Measurements from ENCODE around the gene ACACA.

The ACACA gene

GRCh38 chr17:37440424-37440823 is 33.8 kb upstream of the ACACA start (continued):
- TF ChIP-seq PRDM2 (tag by site-specific recombination; IDR thresholded peaks at IDR 0.05; ENCODE audit: borderline replicate concordance) (no peak), SALL2 (tag by site-specific recombination; IDR thresholded peaks at IDR 0.05; ENCODE audit: borderline replicate concordance) (no peak)

GRCh38 chr17:37438141-37438540 is 31.5 kb upstream of the ACACA start:
- H3K27ac ChIP-seq (ENCODE audit: extremely low read depth, low read depth, low read length): no peak overlapping the region
- H3K4me1 ChIP-seq (ENCODE audit: control insufficient read depth, insufficient read depth, low read length): no peaks in the 10 kb centered on the region
- POLR2A ChIA-PET: no interaction called here
- CTCF ChIA-PET: interaction anchor here (0.6 to 2.6 kb wide), 13 partner anchors 8 to 280 kb away, joined by 3 to 17 read pairs (median 5); no protein-coding TSS in a partner anchor
- H3K4me3 ChIP-seq (ENCODE audit: low read depth, low read length): no peak overlapping the region
- H3K9me3 ChIP-seq (ENCODE audit: control insufficient read depth, insufficient read depth, low read depth, low read length): no peaks in the 10 kb centered on the region
- TF ChIP-seq ZBTB17 (tag by site-specific recombination; IDR thresholded peaks at IDR 0.05) (0 out of 2 replicates have a peak, but pooled peaks have one; percentile 1), ELK4 (IDR thresholded peaks at IDR 0.05; ENCODE audit: borderline replicate concordance, low read depth, low read length) (no peak)
- peaks cover 69 to 76% of the 10 kb centered on the region in 2 experiments for H3K36me3 ChIP-seq (ENCODE audit: control insufficient read depth in 2 of 2, insufficient read depth in 1 of 2, low read length in 2 of 2)

GRCh38 chr17:37432671-37433070 is 26.0 kb upstream of the ACACA start:
- H3K9me3 ChIP-seq (ENCODE audit: control insufficient read depth, insufficient read depth, low read depth, low read length): no peaks in the 10 kb centered on the region
- ChIA-PET POLR2A (no interaction called here), CTCF (interaction anchor here (0.6 to 0.8 kb wide), 3 partner anchors 15 to 233 kb away, joined by 3 read pairs; no protein-coding TSS in a partner anchor)
- H3K4me3 ChIP-seq (ENCODE audit: low read depth, low read length): no peak overlapping the region
- H3K27ac ChIP-seq (ENCODE audit: extremely low read depth, low read depth, low read length): no peak overlapping the region
- H3K4me1 ChIP-seq (ENCODE audit: control insufficient read depth, insufficient read depth, low read length): no peaks in the 10 kb centered on the region
- no peak for TF ChIP-seq ZNF48 (tag by site-specific recombination; IDR thresholded peaks at IDR 0.05)
- TF ChIP-seq ZNF157 (tag by site-specific recombination; IDR thresholded peaks at IDR 0.05): no peak
- peak; percentile 83 for TF ChIP-seq ZNF362 (tag by site-specific recombination; IDR thresholded peaks at IDR 0.05)
- no peak for TF ChIP-seq ZNF23 (tag by site-specific recombination; IDR thresholded peaks at IDR 0.05; ENCODE audit: borderline replicate concordance)
- no peak for TF ChIP-seq ZNF398 (tag by site-specific recombination; IDR thresholded peaks at IDR 0.05)
- no peak for TF ChIP-seq ZNF560 (tag by site-specific recombination; IDR thresholded peaks at IDR 0.05; ENCODE audit: borderline replicate concordance)
- TF ChIP-seq KLF16 (tag by site-specific recombination; IDR thresholded peaks at IDR 0.05): no peak
- TF ChIP-seq GLI2 (tag by site-specific recombination; IDR thresholded peaks at IDR 0.05; ENCODE audit: borderline replicate concordance, low read depth): no peak
- H3K36me3 ChIP-seq (ENCODE audit: control insufficient read depth in 2 of 2, insufficient read depth in 1 of 2, low read length in 2 of 2): peaks cover 44 to 66% of the 10 kb centered on the region in 2 experiments

All from HEK293 (cell line).